Endothelial cell of umbilical vein (primary cell): ENCODE data around the gene RNASE8.

Experiments used
- CTCF ChIP-seq, 2 donors: IDR thresholded peaks; 1 replicate in 1 of 2; 2 replicates in 1 of 2; pipeline ENCODE4 v1.5.1; 2011; ENCODE audit warnings: low read length in 2 of 2, mild to moderate bottlenecking in 2 of 2, moderate library complexity in 2 of 2, control low read depth in 1 of 2, inconsistent platforms in 1 of 2, low read depth in 1 of 2; ENCODE audit not compliant: insufficient read depth in 1 of 2; ENCODE audit errors: extremely low read depth in 1 of 2
- EZH2 ChIP-seq: IDR thresholded peaks from 2 replicates; pipeline ENCODE4 v1.6.1; 2012; ENCODE audit warnings: borderline replicate concordance, low read depth, mild to moderate bottlenecking, moderate library complexity, low read length, inconsistent platforms; ENCODE audit not compliant: severe bottlenecking
- FOS ChIP-seq: IDR thresholded peaks from 2 replicates; pipeline ENCODE4 v1.6.1; 2011; ENCODE audit warnings: mild to moderate bottlenecking, low read length, moderate library complexity, borderline replicate concordance; ENCODE audit not compliant: insufficient read depth
- GATA2 ChIP-seq: IDR thresholded peaks from 2 replicates; pipeline ENCODE4 v1.7.0; 2011; ENCODE audit warnings: low read depth, mild to moderate bottlenecking, moderate library complexity, mixed read lengths, low read length; ENCODE audit not compliant: insufficient read length, insufficient read depth
- JUN ChIP-seq: IDR thresholded peaks from 2 replicates; pipeline ENCODE4 v1.6.1; 2011; ENCODE audit warnings: borderline replicate concordance, low read depth; ENCODE audit not compliant: insufficient read length, insufficient read depth
- MAX ChIP-seq: IDR thresholded peaks from 2 replicates; pipeline ENCODE4 v1.6.1; 2011; ENCODE audit not compliant: insufficient read depth, insufficient read length
- MYC ChIP-seq: IDR thresholded peaks from one replicate; pipeline ENCODE4 v1.6.1; 2011; ENCODE audit warnings: mild to moderate bottlenecking, low read depth, low read length
- POLR2A ChIP-seq: IDR thresholded peaks from 2 replicates; pipeline ENCODE4 v1.6.1; 2012; ENCODE audit warnings: low read depth, mild to moderate bottlenecking, control low read depth, low read length
- POLR2AphosphoS5 ChIP-seq: IDR thresholded peaks from 2 replicates; pipeline ENCODE4 v1.6.1; 2012; ENCODE audit warnings: low read depth, mild to moderate bottlenecking, control low read depth, low read length, moderate library complexity; ENCODE audit not compliant: insufficient read depth

DNA sequence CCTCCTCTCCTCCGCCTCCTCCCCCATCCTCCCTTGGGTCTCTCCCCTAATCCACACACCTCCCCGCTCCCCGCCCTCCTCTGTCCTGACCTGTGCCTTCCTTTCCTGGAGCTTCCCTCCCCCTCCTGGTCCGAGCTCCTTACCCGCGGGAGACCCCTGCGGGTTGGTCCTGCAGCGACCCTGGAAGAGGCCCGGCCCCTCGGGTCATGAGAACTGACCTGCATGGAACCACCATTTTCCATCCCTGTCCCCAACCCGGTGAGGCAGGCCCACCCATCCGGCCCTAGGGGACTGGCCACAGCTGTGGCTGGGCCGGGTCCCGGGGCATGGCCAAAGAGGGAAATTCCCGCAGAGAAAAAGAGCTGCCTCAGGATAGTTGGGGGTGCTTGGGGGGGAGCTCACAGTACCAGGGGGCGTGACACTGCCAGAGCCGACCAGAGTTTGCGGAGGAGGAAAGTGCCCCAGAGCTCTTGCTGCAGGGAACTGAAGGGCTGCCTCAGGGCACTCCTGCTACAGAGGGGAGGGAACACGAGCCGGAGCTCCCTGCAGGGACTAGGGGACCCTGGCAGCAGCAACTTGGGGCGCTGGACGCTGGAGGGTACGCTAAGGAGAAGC lies 13.1 kb downstream of the RNASE8 start:
- TF ChIP-seq CTCF (IDR thresholded peaks at IDR 0.05; ENCODE audit: extremely low read depth in 1 of 2, insufficient read depth in 1 of 2, low read depth in 1 of 2, low read length in 2 of 2) (no peak), POLR2A (no peak), MAX (no peak), POLR2AphosphoS5 (no peak), EZH2 (no peak), GATA2 (no peak), MYC (no peak), FOS (no peak), JUN (no peak)
